Liver (tissue), 9 donors: ENCODE data around the gene SFXN5. TPM values are rescaled to one million over a fixed set of nuclear protein-coding genes. Genes with fewer than 3 reads are reported as not detected.

ENCODE experiments used
- DNase-seq: peaks from one replicate; pipeline ENCODE4 v3.0.0-alpha.2; 2017; ENCODE audit warnings: low spot score
- H3K27ac ChIP-seq, 2 donors: one replicate each; pipeline ENCODE4 v1.7.0; 2013; ENCODE audit warnings: inconsistent platforms in 2 of 2, low read length in 2 of 2, control low read depth in 1 of 2, low read depth in 1 of 2, mild to moderate bottlenecking in 1 of 2
- H3K27me3 ChIP-seq, 4 donors: one replicate each; pipeline versions ENCODE4 v1.6.1 to v1.7.0; 2013; ENCODE audit warnings: low read length in 3 of 4, inconsistent platforms in 1 of 4, mild to moderate bottlenecking in 1 of 4, moderate library complexity in 1 of 4; ENCODE audit not compliant: control insufficient read depth in 4 of 4, insufficient read depth in 4 of 4
- H3K36me3 ChIP-seq, 4 donors: one replicate each; pipeline versions ENCODE4 v1.6.1 to v1.7.0; 2013; ENCODE audit warnings: low read length in 3 of 4, mild to moderate bottlenecking in 3 of 4, low read depth in 1 of 4, moderate library complexity in 1 of 4; ENCODE audit not compliant: control insufficient read depth in 4 of 4, insufficient read depth in 3 of 4
- H3K4me1 ChIP-seq, 4 donors: one replicate each; pipeline versions ENCODE4 v1.6.1 to v1.7.0; 2013; ENCODE audit warnings: low read length in 3 of 4, mild to moderate bottlenecking in 3 of 4, moderate library complexity in 1 of 4; ENCODE audit not compliant: control insufficient read depth in 4 of 4, insufficient read depth in 4 of 4
- H3K4me3 ChIP-seq, 3 donors: one replicate each; pipeline versions ENCODE4 v1.6.1 to v1.7.0; 2013; ENCODE audit warnings: low read length in 3 of 3, control low read depth in 1 of 3, low read depth in 1 of 3, mild to moderate bottlenecking in 1 of 3
- H3K9ac ChIP-seq, 2 donors: one replicate each; pipeline ENCODE4 v1.7.0; 2013; ENCODE audit warnings: low read length in 2 of 2, mild to moderate bottlenecking in 2 of 2, moderate library complexity in 2 of 2, control low read depth in 1 of 2, low read depth in 1 of 2
- H3K9me3 ChIP-seq, 4 donors: one replicate each; pipeline versions ENCODE4 v1.6.1 to v1.7.0; 2013; ENCODE audit warnings: low read length in 3 of 4; ENCODE audit not compliant: control insufficient read depth in 4 of 4
- EGR1 ChIP-seq, 2 donors: IDR thresholded peaks; 2 replicates each; pipeline ENCODE4 v1.6.1; 2016 to 2018; ENCODE audit warnings: antibody characterized with exemption in 2 of 2, low read depth in 2 of 2
- FOXA1 ChIP-seq: IDR thresholded peaks from 2 replicates; pipeline ENCODE4 v1.6.1; 2016; ENCODE audit warnings: antibody characterized with exemption
- FOXA2 ChIP-seq: IDR thresholded peaks from 2 replicates; pipeline ENCODE4 v1.6.1; 2016; ENCODE audit warnings: antibody characterized with exemption
- GABPA ChIP-seq, 2 donors: IDR thresholded peaks in 1 of 2; conservative IDR thresholded peaks in 1 of 2; 2 replicates each; pipeline ENCODE4 v1.6.1; 2016; ENCODE audit warnings: antibody characterized with exemption in 2 of 2, mild to moderate bottlenecking in 1 of 2, moderate library complexity in 1 of 2
- HNF4A ChIP-seq, 2 donors: conservative IDR thresholded peaks; 2 replicates each; pipeline ENCODE4 v1.6.1; 2016; ENCODE audit warnings: antibody characterized with exemption in 2 of 2, mild to moderate bottlenecking in 2 of 2
- HNF4G ChIP-seq: IDR thresholded peaks from 2 replicates; pipeline ENCODE4 v1.6.1; 2016; ENCODE audit warnings: antibody characterized with exemption
- JUND ChIP-seq, 2 donors: IDR thresholded peaks; 2 replicates each; pipeline ENCODE4 v1.6.1; 2016; ENCODE audit warnings: antibody characterized with exemption in 2 of 2
- RAD21 ChIP-seq, 2 donors: IDR thresholded peaks; 2 replicates each; pipeline ENCODE4 v1.6.1; 2016; ENCODE audit warnings: antibody characterized with exemption in 2 of 2, mild to moderate bottlenecking in 2 of 2
- RXRA ChIP-seq, 2 donors: IDR thresholded peaks; 2 replicates each; pipeline ENCODE4 v1.6.1; 2017 to 2018; ENCODE audit warnings: antibody characterized with exemption in 2 of 2, mild to moderate bottlenecking in 1 of 2
- SP1 ChIP-seq: IDR thresholded peaks from 2 replicates; pipeline ENCODE4 v1.6.1; 2018; ENCODE audit warnings: antibody characterized with exemption, mild to moderate bottlenecking
- TAF1 ChIP-seq: conservative IDR thresholded peaks from 2 replicates; pipeline ENCODE4 v1.6.1; 2016; ENCODE audit warnings: antibody characterized with exemption, mild to moderate bottlenecking
- WGBS: extraction: QIAGEN DNeasy Blood & Tissue Kit; methylation state at CpG from one replicate; pipeline ENCODE4 v1.1.7; 2013; 5-methylcytosine and 5-hydroxymethylcytosine counted together
- polyA plus RNA-seq, 2 donors: library from polyadenylated mRNA; stranded (reverse) in 1 of 2; unstranded in 1 of 2; fragments of 200-250 nt in 1 of 2; fragments of >200 nt in 1 of 2; fragmentation: Nextera tagmentation in 1 of 2; extraction: Ambion mirVana in 1 of 2; gene quantifications; one replicate each; pipeline versions ENCODE4 v1.2.1 to v1.2.3, GENCODE V29; 2013 to 2015
- total RNA-seq, 2 donors: library from RNA; depleted of rRNA; stranded (reverse); fragments of >200 nt; gene quantifications; one replicate each; pipeline ENCODE4 v1.2.3, GENCODE V29; 2014
- TF ChIP-seq, protein P1 (sequence below): IDR thresholded peaks from 2 replicates; pipeline ENCODE4 v1.6.1; 2016; ENCODE audit warnings: antibody characterized with exemption
- TF ChIP-seq, protein P2 (sequence below): fragments of 150-350 bp; IDR thresholded peaks from 2 replicates; pipeline ENCODE4 v1.5.1; 2017; ENCODE audit warnings: improper control_type of control experiment, low read depth, low read length; ENCODE audit not compliant: missing input control
- TF ChIP-seq, protein P3 (sequence below): IDR thresholded peaks from 2 replicates; pipeline ENCODE4 v1.6.1; 2016; ENCODE audit warnings: antibody characterized with exemption
- TF ChIP-seq, protein P4 (sequence below): IDR thresholded peaks from 2 replicates; pipeline ENCODE4 v1.6.1; 2016; ENCODE audit warnings: antibody characterized with exemption
- TF ChIP-seq, protein P5 (sequence below): IDR thresholded peaks from 2 replicates; pipeline ENCODE4 v1.6.1; 2016; ENCODE audit warnings: antibody characterized with exemption, mild to moderate bottlenecking
- donor health status: healthy.
- donor health status: healthy.
- donor health status: healthy.
- donor health status: healthy.
- donor health status: healthy.

The SFXN5 gene
- total and polyA plus RNA-seq, 4 donors = 23.3 to 58.2 (median 29.5) TPM

DNA sequence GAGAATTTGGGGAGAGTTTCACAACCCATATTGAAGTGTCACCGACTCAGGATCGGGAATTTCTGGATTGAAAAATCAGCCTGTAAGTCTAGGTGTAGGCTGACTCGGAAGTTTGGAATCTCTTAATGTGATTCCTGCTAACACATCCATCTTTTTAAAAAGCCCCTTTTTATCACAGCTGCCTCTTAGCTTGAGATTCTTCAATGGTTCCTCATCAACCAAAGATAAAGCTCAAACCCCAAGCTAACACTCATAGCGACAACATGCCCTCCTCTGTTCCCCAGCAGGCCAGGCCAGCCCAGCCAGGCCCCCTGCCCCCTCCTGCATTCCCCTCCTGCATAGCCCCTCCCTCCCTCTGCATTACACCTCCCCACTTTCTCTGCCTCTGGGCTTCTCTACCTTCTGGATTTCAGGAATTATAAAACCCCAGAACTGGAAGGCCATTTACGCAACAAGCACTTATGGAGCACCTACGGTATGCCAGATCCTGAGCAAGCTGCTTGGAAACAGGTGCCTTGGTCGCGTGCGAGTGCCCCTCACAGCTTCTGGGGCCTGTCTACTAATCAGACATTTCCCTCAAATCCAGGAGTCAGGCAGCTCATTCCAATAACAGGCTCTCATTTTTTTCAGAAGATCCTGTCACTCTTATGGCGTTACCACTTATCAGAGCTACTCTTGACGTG, 90.8 kb downstream of the SFXN5 start (continued):
- TF ChIP-seq, protein P1, sequence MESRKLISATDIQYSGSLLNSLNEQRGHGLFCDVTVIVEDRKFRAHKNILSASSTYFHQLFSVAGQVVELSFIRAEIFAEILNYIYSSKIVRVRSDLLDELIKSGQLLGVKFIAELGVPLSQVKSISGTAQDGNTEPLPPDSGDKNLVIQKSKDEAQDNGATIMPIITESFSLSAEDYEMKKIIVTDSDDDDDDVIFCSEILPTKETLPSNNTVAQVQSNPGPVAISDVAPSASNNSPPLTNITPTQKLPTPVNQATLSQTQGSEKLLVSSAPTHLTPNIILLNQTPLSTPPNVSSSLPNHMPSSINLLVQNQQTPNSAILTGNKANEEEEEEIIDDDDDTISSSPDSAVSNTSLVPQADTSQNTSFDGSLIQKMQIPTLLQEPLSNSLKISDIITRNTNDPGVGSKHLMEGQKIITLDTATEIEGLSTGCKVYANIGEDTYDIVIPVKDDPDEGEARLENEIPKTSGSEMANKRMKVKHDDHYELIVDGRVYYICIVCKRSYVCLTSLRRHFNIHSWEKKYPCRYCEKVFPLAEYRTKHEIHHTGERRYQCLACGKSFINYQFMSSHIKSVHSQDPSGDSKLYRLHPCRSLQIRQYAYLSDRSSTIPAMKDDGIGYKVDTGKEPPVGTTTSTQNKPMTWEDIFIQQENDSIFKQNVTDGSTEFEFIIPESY = no peak

DNA sequence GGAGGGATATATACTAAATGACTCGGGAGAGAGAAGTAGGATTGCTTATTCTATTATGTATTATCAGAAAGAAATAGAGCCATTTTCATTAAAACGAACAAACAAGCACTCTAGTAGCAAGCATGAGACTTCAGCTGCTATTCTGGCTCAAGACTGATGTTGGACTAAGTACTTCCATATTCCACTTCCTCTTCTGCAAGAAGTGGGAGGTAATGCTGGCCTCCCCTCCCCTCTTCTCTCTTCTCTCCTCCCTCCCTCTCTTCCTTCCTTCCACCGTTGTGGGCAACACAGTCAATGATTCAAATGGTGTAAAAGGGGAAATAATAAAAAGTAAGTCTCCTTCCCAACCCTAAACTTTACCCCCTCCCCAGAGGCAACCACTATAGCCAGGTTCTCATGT, 91.6 kb downstream of the SFXN5 start:
- TF ChIP-seq, protein P2, sequence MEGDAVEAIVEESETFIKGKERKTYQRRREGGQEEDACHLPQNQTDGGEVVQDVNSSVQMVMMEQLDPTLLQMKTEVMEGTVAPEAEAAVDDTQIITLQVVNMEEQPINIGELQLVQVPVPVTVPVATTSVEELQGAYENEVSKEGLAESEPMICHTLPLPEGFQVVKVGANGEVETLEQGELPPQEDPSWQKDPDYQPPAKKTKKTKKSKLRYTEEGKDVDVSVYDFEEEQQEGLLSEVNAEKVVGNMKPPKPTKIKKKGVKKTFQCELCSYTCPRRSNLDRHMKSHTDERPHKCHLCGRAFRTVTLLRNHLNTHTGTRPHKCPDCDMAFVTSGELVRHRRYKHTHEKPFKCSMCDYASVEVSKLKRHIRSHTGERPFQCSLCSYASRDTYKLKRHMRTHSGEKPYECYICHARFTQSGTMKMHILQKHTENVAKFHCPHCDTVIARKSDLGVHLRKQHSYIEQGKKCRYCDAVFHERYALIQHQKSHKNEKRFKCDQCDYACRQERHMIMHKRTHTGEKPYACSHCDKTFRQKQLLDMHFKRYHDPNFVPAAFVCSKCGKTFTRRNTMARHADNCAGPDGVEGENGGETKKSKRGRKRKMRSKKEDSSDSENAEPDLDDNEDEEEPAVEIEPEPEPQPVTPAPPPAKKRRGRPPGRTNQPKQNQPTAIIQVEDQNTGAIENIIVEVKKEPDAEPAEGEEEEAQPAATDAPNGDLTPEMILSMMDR = no peak
- TF ChIP-seq TAF1 = no peak
- TF ChIP-seq HNF4A (conservative IDR thresholded peaks at IDR 0.05) = no peak
- no peak for TF ChIP-seq GABPA (IDR thresholded peaks at IDR 0.05 in 1 of 2, conservative IDR thresholded peaks at IDR 0.05 in 1 of 2)
- TF ChIP-seq, protein P3, sequence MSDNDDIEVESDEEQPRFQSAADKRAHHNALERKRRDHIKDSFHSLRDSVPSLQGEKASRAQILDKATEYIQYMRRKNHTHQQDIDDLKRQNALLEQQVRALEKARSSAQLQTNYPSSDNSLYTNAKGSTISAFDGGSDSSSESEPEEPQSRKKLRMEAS = no peak
- no peak for TF ChIP-seq EGR1 (IDR thresholded peaks at IDR 0.05; ENCODE audit: low read depth in 2 of 2)
- TF ChIP-seq, protein P4, sequence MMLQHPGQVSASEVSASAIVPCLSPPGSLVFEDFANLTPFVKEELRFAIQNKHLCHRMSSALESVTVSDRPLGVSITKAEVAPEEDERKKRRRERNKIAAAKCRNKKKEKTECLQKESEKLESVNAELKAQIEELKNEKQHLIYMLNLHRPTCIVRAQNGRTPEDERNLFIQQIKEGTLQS = no peak
- no peak for TF ChIP-seq FOXA2
- no peak for TF ChIP-seq FOXA1
- no peak for TF ChIP-seq SP1
- TF ChIP-seq RXRA (IDR thresholded peaks at IDR 0.05) = no peak
- Histone ChIP-seq H3K4me1 (peaks cover 16 to 29% (median 21%) of the 10 kb centered on the region in 4 donors), H3K27me3 (no peaks in the 10 kb centered on the region), H3K9ac (no peak overlapping the region), H3K36me3 (peaks cover 0 to 18% (median 1%) of the 10 kb centered on the region in 4 donors), H3K27ac (no peak overlapping the region), H3K4me3 (no peak overlapping the region), H3K9me3 (no peaks in the 10 kb centered on the region)
- whole genome bisulfite sequencing = 72% methylated on average over 3 of the region's 3 CpGs
- DNase-seq = no peak

DNA sequence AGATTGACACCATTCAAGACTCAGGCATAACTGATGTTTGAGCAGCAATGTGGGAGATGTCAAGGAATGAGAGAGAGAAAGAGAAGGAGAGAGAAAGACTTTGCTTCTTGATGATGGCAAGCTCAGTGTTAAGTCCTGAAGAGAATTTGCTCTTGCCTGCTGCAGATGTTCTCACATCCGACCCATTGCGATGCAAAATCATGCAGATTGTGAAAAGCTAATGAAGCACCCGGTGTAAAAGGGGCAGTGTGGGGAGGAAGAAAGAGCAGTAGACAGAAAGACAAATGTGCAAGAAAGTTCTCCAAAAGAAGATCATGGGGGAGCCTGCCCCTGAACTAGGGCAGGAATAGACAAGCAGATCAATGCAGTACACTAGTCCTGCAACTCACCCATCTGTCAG, 96.5 kb downstream of the SFXN5 start:
- Histone ChIP-seq H3K4me3 (no peak overlapping the region), H3K9ac (no peak overlapping the region), H3K27me3 (no peaks in the 10 kb centered on the region), H3K36me3 (peaks cover 1 to 27% (median 12%) of the 10 kb centered on the region in 4 donors), H3K9me3 (no peaks in the 10 kb centered on the region), H3K27ac (no peak overlapping the region), H3K4me1 (no peaks in the 10 kb centered on the region)
- no peak for DNase-seq
- 83% methylated on average over 3 of the region's 3 CpGs for WGBS
- TF ChIP-seq, protein P1 = no peak
- no peak for TF ChIP-seq HNF4A (conservative IDR thresholded peaks at IDR 0.05)
- no peak for TF ChIP-seq SP1
- TF ChIP-seq TAF1 = no peak
- TF ChIP-seq FOXA2 = no peak
- TF ChIP-seq EGR1 (IDR thresholded peaks at IDR 0.05; ENCODE audit: low read depth in 2 of 2) = no peak
- no peak for TF ChIP-seq HNF4G
- no peak for TF ChIP-seq JUND (IDR thresholded peaks at IDR 0.05)
- TF ChIP-seq FOXA1 = no peak
- TF ChIP-seq, protein P2 = no peak
- TF ChIP-seq RAD21 (IDR thresholded peaks at IDR 0.05) = no peak
- TF ChIP-seq, protein P3 = no peak
- TF ChIP-seq, protein P5, sequence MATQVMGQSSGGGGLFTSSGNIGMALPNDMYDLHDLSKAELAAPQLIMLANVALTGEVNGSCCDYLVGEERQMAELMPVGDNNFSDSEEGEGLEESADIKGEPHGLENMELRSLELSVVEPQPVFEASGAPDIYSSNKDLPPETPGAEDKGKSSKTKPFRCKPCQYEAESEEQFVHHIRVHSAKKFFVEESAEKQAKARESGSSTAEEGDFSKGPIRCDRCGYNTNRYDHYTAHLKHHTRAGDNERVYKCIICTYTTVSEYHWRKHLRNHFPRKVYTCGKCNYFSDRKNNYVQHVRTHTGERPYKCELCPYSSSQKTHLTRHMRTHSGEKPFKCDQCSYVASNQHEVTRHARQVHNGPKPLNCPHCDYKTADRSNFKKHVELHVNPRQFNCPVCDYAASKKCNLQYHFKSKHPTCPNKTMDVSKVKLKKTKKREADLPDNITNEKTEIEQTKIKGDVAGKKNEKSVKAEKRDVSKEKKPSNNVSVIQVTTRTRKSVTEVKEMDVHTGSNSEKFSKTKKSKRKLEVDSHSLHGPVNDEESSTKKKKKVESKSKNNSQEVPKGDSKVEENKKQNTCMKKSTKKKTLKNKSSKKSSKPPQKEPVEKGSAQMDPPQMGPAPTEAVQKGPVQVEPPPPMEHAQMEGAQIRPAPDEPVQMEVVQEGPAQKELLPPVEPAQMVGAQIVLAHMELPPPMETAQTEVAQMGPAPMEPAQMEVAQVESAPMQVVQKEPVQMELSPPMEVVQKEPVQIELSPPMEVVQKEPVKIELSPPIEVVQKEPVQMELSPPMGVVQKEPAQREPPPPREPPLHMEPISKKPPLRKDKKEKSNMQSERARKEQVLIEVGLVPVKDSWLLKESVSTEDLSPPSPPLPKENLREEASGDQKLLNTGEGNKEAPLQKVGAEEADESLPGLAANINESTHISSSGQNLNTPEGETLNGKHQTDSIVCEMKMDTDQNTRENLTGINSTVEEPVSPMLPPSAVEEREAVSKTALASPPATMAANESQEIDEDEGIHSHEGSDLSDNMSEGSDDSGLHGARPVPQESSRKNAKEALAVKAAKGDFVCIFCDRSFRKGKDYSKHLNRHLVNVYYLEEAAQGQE = no peak
